Nucleus accumbens (tissue), 56 donors: Measurements from ENCODE around the gene MACROD2.
A peak's percentile ranks its signal among the peaks of the same experiment; 100 is the strongest.

Source experiments
- DNase-seq, 56 donors: peaks; one replicate each; lab custom pipeline; 2025; lab: John Stamatoyannopoulos, UW

The MACROD2 gene

DNA sequence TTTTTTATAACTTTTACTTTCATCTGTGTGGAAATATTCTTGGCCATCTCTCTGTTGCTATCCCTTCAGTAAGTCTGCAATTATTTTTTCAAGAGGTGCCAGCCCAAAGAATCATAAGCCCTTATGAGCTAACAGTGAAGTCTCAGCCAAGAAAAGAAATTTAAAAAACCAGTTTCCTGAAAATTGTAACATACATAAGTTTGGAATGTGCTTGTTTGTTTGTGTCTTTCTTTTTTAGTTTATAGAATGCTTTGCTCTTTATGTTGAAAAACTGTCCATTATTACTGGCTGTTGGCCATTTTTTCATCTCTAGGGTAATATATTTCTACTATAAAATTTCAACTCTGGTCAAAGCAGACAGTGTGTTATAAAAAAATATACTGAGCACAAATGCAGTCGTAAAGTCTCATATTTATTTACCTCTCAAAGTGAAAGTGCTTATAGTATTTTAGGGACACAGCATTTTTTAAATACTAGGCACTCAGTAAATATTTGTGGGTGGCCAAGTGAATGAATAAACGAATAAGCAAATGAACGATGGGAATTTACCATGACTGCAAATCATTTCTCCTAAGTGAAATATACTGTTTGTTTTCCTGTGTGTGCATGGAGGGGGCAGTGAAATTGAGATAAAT, 1918.2 kb downstream of the MACROD2 start:
- DNase-seq, result no peak

GRCh38 chr20:15916623-15917022, 1921.3 kb downstream of the MACROD2 start:
- no peak for DNase-seq

DNA sequence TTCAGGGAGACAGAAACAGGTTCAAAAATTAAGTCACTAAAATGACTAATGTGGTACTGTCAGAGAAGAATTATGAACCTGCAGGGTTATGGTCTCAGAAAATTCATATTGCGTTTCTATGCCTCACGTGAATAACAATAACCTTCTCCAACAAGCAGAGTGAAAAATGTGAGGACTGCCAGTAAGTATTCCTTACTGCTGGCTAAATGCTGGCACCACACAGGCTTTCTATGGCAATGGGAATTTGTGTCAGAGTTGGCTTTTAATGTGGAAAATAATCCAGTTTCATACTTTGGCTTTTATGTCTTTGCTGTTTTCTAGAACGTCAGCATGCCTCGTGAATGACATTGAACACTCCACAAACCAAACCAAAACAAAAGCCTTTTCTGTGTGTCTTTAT, 1922.0 kb downstream of the MACROD2 start:
- no peak for DNase-seq

DNA sequence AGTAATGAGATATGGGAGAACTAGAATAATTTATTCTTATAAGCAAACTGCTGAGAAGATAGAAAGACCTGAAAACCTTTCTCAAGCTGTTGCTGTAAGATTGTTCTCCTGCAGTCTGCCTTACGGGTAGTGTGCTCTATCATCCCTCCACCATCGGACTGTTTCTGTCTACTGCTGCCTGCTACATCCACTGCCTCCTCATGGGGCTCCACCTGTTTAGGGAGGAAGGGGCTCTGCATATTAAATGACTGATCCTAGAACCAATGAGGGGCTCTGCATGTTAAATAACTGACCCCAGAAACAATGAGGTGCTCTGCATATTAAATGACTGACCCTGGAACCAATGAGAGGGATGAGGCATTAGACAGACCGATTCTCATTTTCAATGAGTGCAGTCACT, 1923.3 kb downstream of the MACROD2 start:
- no peak for DNase-seq

GRCh38 chr20:15919118-15919517, 1923.8 kb downstream of the MACROD2 start:
- DNase-seq, result no peak

GRCh38 chr20:15921930-15922329, 1926.6 kb downstream of the MACROD2 start:
- DNase-seq, result no peak

- no peak for DNase-seq
These were observed 1927.2 kb downstream of the MACROD2 start for GRCh38 chr20:15922556-15922955.

GRCh38 chr20:15923030-15923776, 1927.9 kb downstream of the MACROD2 start:
- DNase-seq, result no peak

DNA sequence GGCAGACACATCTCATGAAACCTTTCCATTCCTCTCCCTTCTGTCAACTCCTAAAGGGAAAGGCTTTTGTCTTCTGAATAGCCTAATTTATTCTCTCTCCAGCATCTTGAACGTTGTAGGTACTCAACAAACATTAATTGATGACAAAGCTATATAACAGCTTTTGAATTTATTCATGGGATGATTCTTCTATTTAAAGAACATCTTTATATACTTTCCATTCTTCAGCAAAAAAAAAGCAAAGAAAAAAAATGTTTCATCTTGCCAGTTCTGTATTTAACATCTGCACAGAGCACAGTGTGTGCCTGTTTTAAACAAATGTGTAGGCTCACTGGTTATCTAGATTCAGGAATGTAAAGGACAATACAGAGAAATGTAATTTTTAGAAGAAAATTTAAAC, 1929.2 kb downstream of the MACROD2 start:
- no peak for DNase-seq

DNA sequence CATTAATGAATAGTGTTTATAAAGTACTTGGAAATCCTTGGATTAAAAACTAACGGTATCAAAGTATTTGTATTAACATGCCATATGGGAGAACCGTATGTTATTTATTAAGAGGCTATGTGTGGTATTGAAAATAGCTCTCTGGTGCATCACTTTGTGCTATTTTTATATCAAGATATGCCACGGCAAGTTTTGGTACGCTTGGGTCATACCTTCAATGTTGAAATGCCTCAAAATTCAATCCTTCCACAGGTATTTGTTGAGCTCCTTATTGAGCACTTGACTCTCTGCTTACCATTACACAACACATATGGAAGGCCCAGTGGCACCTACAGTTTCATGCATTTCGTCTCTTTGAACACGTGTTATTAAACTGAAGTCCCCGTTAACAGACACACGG, 1930.1 kb downstream of the MACROD2 start:
- no peak for DNase-seq

- DNase-seq, result no peak
These were observed 1932.8 kb downstream of the MACROD2 start for GRCh38 chr20:15927893-15928650.

DNA sequence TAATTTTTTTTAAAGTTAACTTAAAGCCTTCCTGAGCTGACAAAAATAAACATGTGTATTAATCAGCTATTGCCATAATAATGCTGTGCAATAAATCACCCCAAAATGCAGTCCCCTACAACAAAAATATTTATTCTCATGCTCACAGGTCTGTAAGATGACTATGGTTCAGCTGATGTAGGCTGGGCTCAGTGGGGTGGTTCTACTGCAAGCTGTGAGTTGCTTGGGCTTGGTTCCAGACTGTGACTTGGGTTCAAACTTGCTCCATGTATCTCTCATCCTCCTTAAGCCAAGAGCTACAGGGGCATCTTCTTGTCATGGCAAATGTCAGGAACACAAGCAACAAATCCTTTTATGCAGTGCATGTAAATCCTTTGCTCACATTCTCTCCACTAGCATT, 1933.6 kb downstream of the MACROD2 start:
- no peak for DNase-seq

DNA sequence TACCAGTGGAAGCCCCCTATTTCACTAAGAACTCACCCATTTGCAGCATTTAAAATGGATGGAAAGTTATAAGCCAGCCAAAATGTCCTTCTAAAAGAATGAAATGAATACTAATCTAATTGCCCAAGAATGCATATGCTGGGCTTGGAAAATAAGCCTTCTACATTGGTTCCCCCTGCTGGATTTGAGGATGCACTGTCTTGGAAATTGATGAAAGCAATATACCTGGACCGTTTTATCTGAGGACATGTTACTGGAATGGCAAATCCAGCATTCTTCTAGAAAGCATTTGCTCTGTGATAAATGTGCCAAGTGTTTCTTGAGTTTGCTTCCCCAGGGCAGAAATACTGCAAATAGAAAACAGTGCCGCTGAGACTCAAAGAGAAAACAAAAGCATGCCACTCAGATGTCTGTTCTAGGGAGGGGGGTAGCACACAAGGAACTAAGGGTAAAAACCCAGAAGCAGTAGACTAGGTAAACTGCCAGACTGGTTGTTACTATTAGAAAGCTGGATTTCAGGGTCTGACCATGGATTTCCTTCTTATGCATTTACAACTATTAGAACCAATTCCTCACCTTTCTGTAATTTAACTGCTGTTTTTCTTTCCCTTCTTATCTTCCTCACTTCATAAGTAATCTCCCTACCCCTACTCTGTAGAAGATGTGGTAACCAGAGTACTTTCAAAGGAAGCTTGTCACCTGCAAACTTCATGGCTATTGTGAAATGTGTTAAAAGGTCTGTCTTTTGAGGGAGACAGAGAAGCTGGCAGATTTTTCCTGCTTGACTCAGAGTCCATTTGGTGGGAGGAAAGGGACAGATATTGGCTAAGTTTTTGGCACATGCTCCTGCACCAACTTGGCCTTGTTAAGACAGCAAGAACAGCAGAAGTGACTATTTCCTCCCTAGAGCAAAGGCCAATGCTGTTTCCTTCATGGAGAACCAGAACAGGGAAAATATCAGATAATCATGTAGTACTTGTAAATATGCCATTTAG, 1935.3 kb downstream of the MACROD2 start:
- peak in 5 of 56 donors; percentile 0 to 10 (median 7) for DNase-seq

DNA sequence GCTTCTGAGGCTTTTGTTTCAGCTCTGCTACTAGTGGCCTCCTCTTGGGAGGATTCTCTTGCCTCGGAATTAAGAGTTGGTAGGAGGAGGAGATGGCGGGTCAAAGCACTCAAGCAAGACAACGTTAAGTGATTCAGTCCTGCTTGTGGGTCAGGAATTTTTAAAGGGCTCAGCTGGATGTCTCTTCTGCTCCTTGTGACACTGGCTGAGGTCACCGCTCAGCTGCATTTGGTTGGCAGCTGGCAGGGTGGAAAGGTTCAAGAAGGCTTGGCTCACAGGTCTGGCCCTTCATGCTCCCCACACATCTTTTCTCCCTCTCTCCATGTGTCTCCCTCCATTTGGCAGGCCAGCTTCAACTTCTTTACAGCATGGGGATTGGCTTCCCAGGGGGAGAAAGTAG, 1936.6 kb downstream of the MACROD2 start:
- DNase-seq, result no peak

DNA sequence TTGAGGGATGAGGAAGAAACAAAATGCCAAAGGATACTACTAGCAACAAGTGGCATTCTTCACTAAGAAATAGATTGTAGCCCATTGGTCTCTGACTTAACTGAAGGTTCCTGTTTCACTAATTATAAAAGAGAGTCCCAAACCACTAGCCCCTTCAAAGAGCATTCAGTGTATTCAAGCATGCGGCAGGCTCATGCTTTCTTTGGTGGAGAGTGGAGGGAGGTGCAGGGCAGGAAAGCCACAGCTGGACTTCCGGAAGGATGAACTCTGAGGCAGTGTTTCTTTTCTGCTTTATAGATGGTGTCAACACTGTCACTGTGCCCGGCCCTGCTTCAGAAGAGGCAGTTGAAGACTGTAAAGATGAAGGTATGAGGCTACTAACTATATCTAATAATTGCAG, 1941.9 kb downstream of the MACROD2 start:
- DNase-seq, result peak in 1 of 56 donors; percentile 13

- DNase-seq, result no peak
These were observed 1943.5 kb downstream of the MACROD2 start for GRCh38 chr20:15938847-15939246.

DNA sequence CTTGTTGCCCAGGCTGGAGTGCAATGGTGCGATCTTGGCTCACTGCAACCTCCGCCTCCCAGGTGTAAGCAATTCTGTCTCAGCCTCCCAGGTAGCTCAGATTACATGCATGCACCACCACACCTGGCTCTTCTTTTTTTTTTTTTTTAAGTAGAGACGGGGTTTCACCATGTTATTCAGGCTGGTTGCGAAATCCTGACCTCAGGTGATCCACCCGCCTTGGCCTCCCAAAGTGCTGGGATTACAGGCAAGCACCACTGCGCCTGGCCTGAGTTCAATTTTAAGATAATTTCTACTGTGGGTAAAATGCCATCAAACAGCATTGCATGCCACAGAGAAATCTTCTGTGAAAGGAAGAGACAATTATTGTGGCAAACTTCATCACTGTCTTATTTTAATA, 1944.8 kb downstream of the MACROD2 start:
- no peak for DNase-seq

DNA sequence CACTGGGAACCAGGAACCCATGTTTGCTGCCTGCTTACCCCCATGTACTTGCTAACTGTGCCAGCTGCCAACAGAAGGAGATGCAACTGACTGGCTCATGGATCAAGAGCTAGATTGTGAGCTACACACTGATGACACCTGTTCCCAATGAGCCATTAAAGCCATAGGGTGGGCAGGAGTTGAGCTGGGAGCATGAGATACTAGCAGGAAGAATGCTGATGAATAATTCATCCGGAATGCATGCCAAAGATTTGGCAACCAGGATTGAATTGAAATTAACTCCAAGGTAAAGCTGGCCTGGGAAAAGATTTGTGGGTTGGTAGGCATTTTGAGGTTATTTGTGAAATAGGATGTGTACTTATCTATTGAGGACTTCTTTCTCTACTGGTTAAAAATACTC, 1946.8 kb downstream of the MACROD2 start:
- no peak for DNase-seq

DNA sequence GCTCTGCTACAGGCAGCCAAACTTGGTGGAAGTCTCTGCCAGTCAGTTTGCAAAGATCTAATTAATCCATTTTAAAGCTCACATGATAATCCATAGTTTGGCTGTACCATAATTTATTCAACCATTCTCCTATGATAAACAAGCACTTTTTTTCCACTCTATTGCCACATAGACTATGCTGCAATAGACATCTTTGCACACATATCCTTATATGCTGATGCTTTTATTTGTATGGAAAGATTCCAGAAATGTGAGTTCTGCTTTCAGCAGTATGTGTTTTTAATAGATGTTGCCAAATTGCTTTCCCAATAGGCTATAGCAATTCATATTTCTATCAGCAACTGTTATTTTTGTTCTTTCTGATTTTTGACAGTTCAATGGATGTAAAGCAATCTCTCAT, 1950.0 kb downstream of the MACROD2 start:
- no peak for DNase-seq

DNA sequence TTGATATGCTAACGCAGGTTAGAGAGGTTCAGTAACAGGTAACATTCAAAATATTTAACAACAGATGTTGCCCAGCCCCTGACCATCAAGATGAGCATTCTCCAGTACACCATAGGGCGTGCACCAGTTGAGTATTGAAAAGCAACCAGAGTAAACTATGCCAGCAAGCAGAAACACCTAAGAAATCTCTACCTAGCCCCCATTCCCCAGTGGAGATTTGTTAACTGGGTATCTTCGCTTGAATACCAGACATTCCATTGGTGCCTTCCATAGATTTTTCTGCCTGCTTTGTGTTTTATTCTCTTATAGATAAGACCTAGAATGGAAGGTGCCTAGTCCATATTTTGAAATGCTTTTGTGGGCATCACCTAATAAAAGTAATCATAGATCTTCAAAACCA, 1954.1 kb downstream of the MACROD2 start:
- DNase-seq, result no peak
